Nephron progenitor cell (in vitro differentiated cells): ENCODE measurements around the gene SLC24A1.

Source experiments
- DNase-seq: peaks from one replicate; pipeline ENCODE4 v3.0.0; 2021
- H3K27ac Mint-ChIP-seq: 2 replicates; pipeline ENCODE4 v1.8.0; 2021; ENCODE audit warnings: mild to moderate bottlenecking, moderate library complexity, mixed read lengths
- H3K27me3 Mint-ChIP-seq: 2 replicates; pipeline ENCODE4 v1.8.0; 2021; ENCODE audit warnings: mild to moderate bottlenecking, low read depth, mixed read lengths; ENCODE audit not compliant: poor library complexity
- H3K36me3 Mint-ChIP-seq: 2 replicates; pipeline ENCODE4 v1.8.0; 2021; ENCODE audit warnings: low read depth, mixed read lengths
- H3K4me1 Mint-ChIP-seq: 2 replicates; pipeline ENCODE4 v1.8.0; 2021; ENCODE audit warnings: mixed read lengths
- H3K4me3 Mint-ChIP-seq: 2 replicates; pipeline ENCODE4 v1.8.0; 2021; ENCODE audit warnings: mild to moderate bottlenecking, moderate library complexity, mixed read lengths
- H3K9me3 Mint-ChIP-seq: 2 replicates; pipeline ENCODE4 v1.8.0; 2021; ENCODE audit warnings: mild to moderate bottlenecking, moderate library complexity, mixed read lengths
- TF ChIP-seq, protein P1 (sequence below): fragments of 200-600 bp; sonication (generic); IDR thresholded peaks from 2 replicates; pipeline ENCODE4 v1.5.0; 2021; ENCODE audit warnings: antibody characterized with exemption

Gene SLC24A1

DNA sequence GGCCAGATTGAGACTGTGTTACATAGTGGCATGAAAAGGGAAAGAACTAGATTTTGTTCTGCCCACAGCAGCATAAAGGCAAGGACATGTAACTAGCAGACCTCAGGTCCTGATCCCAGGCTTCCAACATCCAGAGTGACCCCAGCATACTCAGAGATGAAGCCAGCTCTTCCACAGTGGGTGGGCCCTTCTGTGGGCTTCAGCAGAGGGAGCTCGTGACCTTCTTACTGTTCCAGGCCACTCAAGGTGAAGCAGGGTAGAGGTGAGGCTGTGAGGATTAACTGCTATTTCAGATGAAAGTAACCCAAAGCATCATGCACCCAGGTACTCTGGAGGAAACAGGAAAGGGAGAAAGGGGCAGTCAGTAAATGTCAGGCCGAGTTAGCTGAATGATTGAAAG is 905 bp upstream of the SLC24A1 start:
- Mint-ChIP-seq H3K4me1 (peaks cover 15% of the 10 kb centered on the region), H3K36me3 (peaks cover 9% of the 10 kb centered on the region), H3K9me3 (peaks cover 15% of the 10 kb centered on the region), H3K27ac (no peak overlapping the region), H3K4me3 (no peak overlapping the region), H3K27me3 (no peaks in the 10 kb centered on the region)
- TF ChIP-seq, protein P1, sequence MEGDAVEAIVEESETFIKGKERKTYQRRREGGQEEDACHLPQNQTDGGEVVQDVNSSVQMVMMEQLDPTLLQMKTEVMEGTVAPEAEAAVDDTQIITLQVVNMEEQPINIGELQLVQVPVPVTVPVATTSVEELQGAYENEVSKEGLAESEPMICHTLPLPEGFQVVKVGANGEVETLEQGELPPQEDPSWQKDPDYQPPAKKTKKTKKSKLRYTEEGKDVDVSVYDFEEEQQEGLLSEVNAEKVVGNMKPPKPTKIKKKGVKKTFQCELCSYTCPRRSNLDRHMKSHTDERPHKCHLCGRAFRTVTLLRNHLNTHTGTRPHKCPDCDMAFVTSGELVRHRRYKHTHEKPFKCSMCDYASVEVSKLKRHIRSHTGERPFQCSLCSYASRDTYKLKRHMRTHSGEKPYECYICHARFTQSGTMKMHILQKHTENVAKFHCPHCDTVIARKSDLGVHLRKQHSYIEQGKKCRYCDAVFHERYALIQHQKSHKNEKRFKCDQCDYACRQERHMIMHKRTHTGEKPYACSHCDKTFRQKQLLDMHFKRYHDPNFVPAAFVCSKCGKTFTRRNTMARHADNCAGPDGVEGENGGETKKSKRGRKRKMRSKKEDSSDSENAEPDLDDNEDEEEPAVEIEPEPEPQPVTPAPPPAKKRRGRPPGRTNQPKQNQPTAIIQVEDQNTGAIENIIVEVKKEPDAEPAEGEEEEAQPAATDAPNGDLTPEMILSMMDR: no peak
- no peak for DNase-seq

DNA sequence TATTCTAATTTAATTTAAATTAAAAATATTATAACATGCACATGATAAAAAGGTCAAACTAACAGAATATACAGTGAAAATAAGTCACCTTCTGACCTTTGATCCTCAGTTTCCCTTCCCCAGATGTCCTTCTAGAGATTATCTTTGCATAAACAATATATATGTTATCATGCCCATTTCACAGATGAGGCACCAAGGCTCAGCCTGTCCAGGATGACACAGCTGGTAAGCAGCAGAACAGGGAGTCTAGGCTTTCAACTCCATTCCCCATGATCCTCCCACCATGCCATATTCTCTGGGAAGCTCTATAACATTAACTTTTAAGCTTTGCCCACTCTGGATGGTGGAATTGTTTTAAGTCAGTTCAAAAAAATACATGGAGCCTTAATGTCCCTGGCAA is 1.4 kb downstream of the SLC24A1 start:
- H3K36me3 Mint-ChIP-seq: peaks cover 6% of the 10 kb centered on the region
- H3K9me3 Mint-ChIP-seq: no peaks in the 10 kb centered on the region
- peaks cover 15% of the 10 kb centered on the region for H3K4me1 Mint-ChIP-seq
- no peak overlapping the region for H3K4me3 Mint-ChIP-seq
- no peaks in the 10 kb centered on the region for H3K27me3 Mint-ChIP-seq
- TF ChIP-seq, protein P1: no peak
- DNase-seq: no peak
- no peak overlapping the region for H3K27ac Mint-ChIP-seq

DNA sequence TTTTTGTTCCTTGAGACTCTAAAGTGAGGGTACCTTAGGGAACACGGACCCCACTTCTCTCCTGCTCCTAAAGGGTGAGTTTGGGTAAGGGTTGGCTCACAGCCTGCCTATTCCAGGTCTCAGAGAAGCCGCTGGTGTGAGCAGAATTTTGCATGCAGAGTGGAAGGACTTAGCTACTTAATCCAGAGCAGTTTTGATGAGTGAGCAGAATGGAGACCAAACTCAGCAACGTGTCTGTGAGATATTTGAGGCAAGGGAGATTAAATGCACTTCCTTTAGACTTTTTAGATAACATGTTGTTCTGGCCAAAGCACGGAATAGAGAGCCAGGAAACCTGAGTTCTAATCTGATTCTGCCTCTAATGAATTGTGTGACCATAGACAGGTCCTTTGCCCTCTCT is 5.1 kb downstream of the SLC24A1 start:
- DNase-seq: no peak
- peaks cover 6% of the 10 kb centered on the region for H3K36me3 Mint-ChIP-seq
- H3K9me3 Mint-ChIP-seq: no peaks in the 10 kb centered on the region

DNA sequence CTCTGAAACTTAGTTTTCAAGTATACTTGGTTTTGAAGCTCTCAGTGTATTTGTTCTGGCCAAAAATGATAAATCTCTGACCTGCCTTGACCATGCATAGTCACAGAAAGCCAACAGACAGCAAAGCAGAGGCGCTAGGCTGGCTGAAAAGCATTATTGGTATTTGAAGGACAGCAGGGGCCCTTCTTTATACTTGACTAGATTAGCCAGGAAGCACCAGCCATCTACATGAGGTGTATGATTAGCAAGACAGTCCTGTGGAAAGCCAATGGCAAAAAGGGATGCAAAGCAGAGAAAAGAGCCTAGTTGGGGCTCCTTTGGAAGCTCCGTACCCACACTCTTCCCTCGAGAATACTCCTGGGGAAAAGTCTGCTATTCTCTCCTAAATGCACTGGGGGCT is 7.8 kb downstream of the SLC24A1 start:
- H3K9me3 Mint-ChIP-seq: no peaks in the 10 kb centered on the region
- no peak overlapping the region for H3K4me3 Mint-ChIP-seq
- DNase-seq: no peak
- TF ChIP-seq, protein P1: no peak
- no peak overlapping the region for H3K27ac Mint-ChIP-seq
- peaks cover 9% of the 10 kb centered on the region for H3K4me1 Mint-ChIP-seq
- H3K27me3 Mint-ChIP-seq: no peaks in the 10 kb centered on the region
- H3K36me3 Mint-ChIP-seq: peaks cover 6% of the 10 kb centered on the region

More for the DNA sequence above, 5.1 kb downstream of the SLC24A1 start:
- Mint-ChIP-seq H3K27ac (no peak overlapping the region), H3K4me1 (peaks cover 10% of the 10 kb centered on the region), H3K4me3 (no peak overlapping the region), H3K27me3 (no peaks in the 10 kb centered on the region)
- TF ChIP-seq, protein P1: no peak

DNA sequence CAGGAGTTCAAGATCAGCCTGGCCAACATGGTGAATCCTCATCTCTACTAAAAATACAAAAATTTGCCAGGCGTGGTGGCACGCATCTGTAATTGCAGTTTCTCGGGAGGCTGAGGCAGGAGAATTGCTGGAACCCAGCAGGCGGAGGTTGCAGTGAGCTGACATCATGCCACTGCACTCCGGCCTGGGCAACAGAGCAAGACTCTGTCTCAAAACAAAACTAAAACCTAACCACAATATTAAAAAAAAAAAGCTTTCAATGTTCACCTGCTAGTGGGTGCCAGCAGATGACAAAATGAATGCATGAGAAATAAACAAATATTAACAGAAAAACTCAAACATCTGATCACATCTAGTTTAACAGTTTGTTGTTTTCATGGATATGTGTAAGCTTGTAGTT is 9.0 kb downstream of the SLC24A1 start:
- no peaks in the 10 kb centered on the region for H3K27me3 Mint-ChIP-seq
- H3K4me1 Mint-ChIP-seq: peaks cover 9% of the 10 kb centered on the region
- H3K9me3 Mint-ChIP-seq: no peaks in the 10 kb centered on the region
- no peak overlapping the region for H3K27ac Mint-ChIP-seq
- H3K4me3 Mint-ChIP-seq: no peak overlapping the region
- H3K36me3 Mint-ChIP-seq: peaks cover under 1% of the 10 kb centered on the region
- TF ChIP-seq, protein P1: no peak
- DNase-seq: no peak

DNA sequence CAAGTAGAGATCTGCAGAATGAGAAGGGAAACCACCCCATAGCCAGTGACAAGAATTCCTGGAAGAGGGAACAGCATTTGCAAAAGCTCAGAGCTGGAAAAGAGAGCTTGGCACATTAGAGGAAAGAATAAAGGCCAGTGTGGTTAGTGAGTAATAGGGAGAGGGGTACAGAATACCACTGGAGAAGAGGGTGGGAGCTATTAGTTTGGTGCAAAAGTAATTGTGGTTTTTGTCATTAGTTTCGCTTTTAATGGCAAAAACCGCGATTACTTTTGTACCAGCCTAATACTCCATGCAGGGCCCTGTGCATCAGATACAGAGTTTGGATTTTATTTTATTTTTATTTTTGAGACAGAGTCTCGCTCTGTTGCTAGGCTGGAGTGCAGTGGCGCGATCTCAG is 9.8 kb downstream of the SLC24A1 start:
- H3K4me3 Mint-ChIP-seq: no peak overlapping the region
- TF ChIP-seq, protein P1: no peak
- no peak for DNase-seq
- H3K27ac Mint-ChIP-seq: no peak overlapping the region
- no peaks in the 10 kb centered on the region for H3K36me3 Mint-ChIP-seq
- peaks cover 9% of the 10 kb centered on the region for H3K4me1 Mint-ChIP-seq
- no peaks in the 10 kb centered on the region for H3K9me3 Mint-ChIP-seq
- H3K27me3 Mint-ChIP-seq: no peaks in the 10 kb centered on the region
